A549 (cell line): Measurements from ENCODE around the gene RER1. TPM values are rescaled to one million over a fixed set of nuclear protein-coding genes. Genes with fewer than 3 reads are reported as not detected.

Experiments
- ATAC-seq, 2 experiments: fragments of 200-7000 bp in 1 of 2; fragments of >200 bp in 1 of 2; cut with Nextera tagmentation in 1 of 2; cut with Tn5 transposase in 1 of 2; 3 replicates each; pipeline versions ENCODE4 v1.8.0 to v1.9.1; 2018 to 2020; ENCODE audit warnings: mild to moderate bottlenecking in 1 of 2, moderate library complexity in 1 of 2
- CTCF ChIA-PET: fragments of 300-600 bp; sonication (Branson Sonifier 250); formaldehyde crosslinking; extraction: SDS; loops from one replicate; lab custom pipeline; 2021; ENCODE audit warnings: antibody characterized with exemption, inconsistent platforms; lab: Yijun Ruan, JAX
- POLR2A ChIA-PET: fragments of 350-600 bp; formaldehyde crosslinking; extraction: SDS; loops from one replicate; lab custom pipeline; 2021; ENCODE audit warnings: antibody characterized with exemption, inconsistent platforms; lab: Yijun Ruan, JAX
- DNase-seq, 2 experiments: peaks; one replicate each; pipeline versions ENCODE4 v3.0.0 to v3.0.0-alpha.2; 2011 to 2016; ENCODE audit warnings: low read depth in 1 of 2, low spot score in 1 of 2
- FAIRE-seq: peaks from 2 replicates; lab custom pipeline; 2011; peaks lifted over from hg19 to GRCh38; lab: Jason Lieb, UNC
- H3K27ac ChIP-seq, 2 experiments: fragments of >200 bp; sonication (Bioruptor Twin); formaldehyde crosslinking; 3 replicates each; pipeline ENCODE4 v1.5.1; 2016 to 2017
- H3K4me1 ChIP-seq: fragments of >200 bp; sonication (Bioruptor Twin); formaldehyde crosslinking; 3 replicates; pipeline ENCODE4 v1.6.1; 2016
- H3K4me2 ChIP-seq: fragments of >200 bp; sonication (Bioruptor Twin); formaldehyde crosslinking; 3 replicates; pipeline ENCODE4 v1.6.1; 2016
- H3K4me3 ChIP-seq: fragments of >200 bp; sonication (Bioruptor Twin); formaldehyde crosslinking; 3 replicates; pipeline ENCODE4 v1.5.1; 2016
- H3K9me3 ChIP-seq: fragments of >200 bp; sonication (Bioruptor Twin); formaldehyde crosslinking; 3 replicates; pipeline ENCODE4 v1.6.1; 2016
- BHLHE40 ChIP-seq: IDR thresholded peaks from 2 replicates; pipeline ENCODE4 v1.6.1; 2012; ENCODE audit warnings: low read depth, low read length, inconsistent platforms
- CBX8 ChIP-seq: fragments of 200-600 bp; sonication (generic); IDR thresholded peaks from 2 replicates; pipeline ENCODE4 v1.6.1; 2016
- CEBPB ChIP-seq, 2 experiments: fragments of >200 bp in 1 of 2; sonication (Bioruptor Twin) in 1 of 2; formaldehyde crosslinking in 1 of 2; IDR thresholded peaks; 2 replicates each; pipeline ENCODE4 v1.6.1; 2012 to 2016
- CHD2 ChIP-seq: fragments of 150-350 bp; IDR thresholded peaks from 2 replicates; pipeline ENCODE4 v1.6.1; 2014; ENCODE audit warnings: low read length; ENCODE audit not compliant: partially characterized antibody
- E2F6 ChIP-seq: IDR thresholded peaks from 2 replicates; pipeline ENCODE4 v1.6.1; 2012; ENCODE audit warnings: low read depth, borderline replicate concordance
- EHF ChIP-seq: fragments of 250-450 bp; sonication (Bioruptor Pico); IDR thresholded peaks from 2 replicates; pipeline ENCODE4 v1.5.0; 2020; ENCODE audit warnings: mild to moderate bottlenecking
- FOXS1 ChIP-seq: fragments of 250-450 bp; sonication (Bioruptor Pico); IDR thresholded peaks from 2 replicates; pipeline ENCODE4 v1.5.0; 2020; ENCODE audit warnings: mild to moderate bottlenecking, moderate library complexity
- GATA3 ChIP-seq: IDR thresholded peaks from 2 replicates; pipeline ENCODE4 v1.6.1; 2012; ENCODE audit warnings: borderline replicate concordance
- HES2 ChIP-seq: fragments of >200 bp; sonication (Bioruptor Twin); formaldehyde crosslinking; IDR thresholded peaks from 2 replicates; pipeline ENCODE4 v1.6.1; 2016
- HEYL ChIP-seq: fragments of 250-450 bp; sonication (Bioruptor Pico); IDR thresholded peaks from 2 replicates; pipeline ENCODE4 v1.8.0; 2021; ENCODE audit warnings: mild to moderate bottlenecking, moderate library complexity
- HOXA7 ChIP-seq: fragments of 250-450 bp; sonication (Bioruptor Pico); IDR thresholded peaks from 2 replicates; pipeline ENCODE4 v1.5.0; 2020; ENCODE audit warnings: mild to moderate bottlenecking, moderate library complexity
- MAZ ChIP-seq: fragments of 150-350 bp; IDR thresholded peaks from 2 replicates; pipeline ENCODE4 v1.6.1; 2014; ENCODE audit warnings: antibody characterized with exemption, low read depth, low read length, borderline replicate concordance
- NPAS2 ChIP-seq: fragments of 250-450 bp; sonication (Bioruptor Pico); IDR thresholded peaks from 2 replicates; pipeline ENCODE4 v1.8.0; 2022; ENCODE audit warnings: mild to moderate bottlenecking, moderate library complexity, borderline replicate concordance
- NR3C1 ChIP-seq: fragments of >200 bp; sonication (Bioruptor Twin); formaldehyde crosslinking; IDR thresholded peaks from 3 replicates; pipeline ENCODE4 v1.6.1; 2017
- POLR2A ChIP-seq: IDR thresholded peaks from 2 replicates; pipeline ENCODE4 v1.6.1; 2012; ENCODE audit warnings: mild to moderate bottlenecking, low read length
- RARB ChIP-seq: fragments of 250-450 bp; sonication (Bioruptor Pico); IDR thresholded peaks from 2 replicates; pipeline ENCODE4 v1.8.0; 2021; ENCODE audit warnings: mild to moderate bottlenecking, moderate library complexity
- RFX5 ChIP-seq: fragments of 450-650 bp; IDR thresholded peaks from 2 replicates; pipeline ENCODE4 v1.7.1; 2014; ENCODE audit warnings: antibody characterized with exemption, mild to moderate bottlenecking, moderate library complexity
- RNF2 ChIP-seq: fragments of 200-600 bp; sonication (generic); IDR thresholded peaks from 2 replicates; pipeline ENCODE4 v1.6.1; 2016; ENCODE audit warnings: low read depth, mild to moderate bottlenecking, antibody characterized with exemption, moderate library complexity, borderline replicate concordance
- SMC3 ChIP-seq: fragments of >200 bp; sonication (Bioruptor Twin); formaldehyde crosslinking; IDR thresholded peaks from 3 replicates; pipeline ENCODE4 v1.6.1; 2018; ENCODE audit warnings: inconsistent platforms
- TP53 ChIP-seq: fragments of 250-450 bp; sonication (Bioruptor Pico); IDR thresholded peaks from 2 replicates; pipeline ENCODE4 v1.5.0; 2021; ENCODE audit warnings: mild to moderate bottlenecking, moderate library complexity
- ZFP36 ChIP-seq: fragments of 450-650 bp; IDR thresholded peaks from 2 replicates; pipeline ENCODE4 v1.6.1; 2014; ENCODE audit warnings: borderline replicate concordance; ENCODE audit not compliant: partially characterized antibody
- ZNF302 ChIP-seq: fragments of 250-450 bp; sonication (Bioruptor Pico); IDR thresholded peaks from 2 replicates; pipeline ENCODE4 v1.9.0; 2021; ENCODE audit warnings: inconsistent platforms, mild to moderate bottlenecking, moderate library complexity
- WGBS: methylation state at CpG from one replicate; pipeline ENCODE4 v1.1.6; 2017; ENCODE audit errors: missing lambda C conversion rate; 5-methylcytosine and 5-hydroxymethylcytosine counted together
- polyA plus RNA-seq, 4 experiments: library from polyadenylated mRNA; depleted of rRNA in 3 of 4; stranded (reverse); fragments of >200 nt; fragmentation: RNase III in 1 of 4; extraction: RNeasy Plus Mini Kit Qiagen cat#74134 plus additional on column Dnase treatment in 1 of 4; gene quantifications; 2 replicates in 3 of 4; 3 replicates in 1 of 4; pipeline ENCODE4 v1.2.3, GENCODE V29; 2011 to 2017

The RER1 gene
- polyA plus RNA-seq, 2 of the 4 experiments (the other 2 are of a cell fraction), result 72.3 to 213 TPM

- TF ChIP-seq RARB (CRISPR knock-in tag), result no peak
- no peak for TF ChIP-seq ZFP36
These were observed 6.6 kb upstream of the RER1 start (continued) for GRCh38 chr1:2384941-2385481.

DNA sequence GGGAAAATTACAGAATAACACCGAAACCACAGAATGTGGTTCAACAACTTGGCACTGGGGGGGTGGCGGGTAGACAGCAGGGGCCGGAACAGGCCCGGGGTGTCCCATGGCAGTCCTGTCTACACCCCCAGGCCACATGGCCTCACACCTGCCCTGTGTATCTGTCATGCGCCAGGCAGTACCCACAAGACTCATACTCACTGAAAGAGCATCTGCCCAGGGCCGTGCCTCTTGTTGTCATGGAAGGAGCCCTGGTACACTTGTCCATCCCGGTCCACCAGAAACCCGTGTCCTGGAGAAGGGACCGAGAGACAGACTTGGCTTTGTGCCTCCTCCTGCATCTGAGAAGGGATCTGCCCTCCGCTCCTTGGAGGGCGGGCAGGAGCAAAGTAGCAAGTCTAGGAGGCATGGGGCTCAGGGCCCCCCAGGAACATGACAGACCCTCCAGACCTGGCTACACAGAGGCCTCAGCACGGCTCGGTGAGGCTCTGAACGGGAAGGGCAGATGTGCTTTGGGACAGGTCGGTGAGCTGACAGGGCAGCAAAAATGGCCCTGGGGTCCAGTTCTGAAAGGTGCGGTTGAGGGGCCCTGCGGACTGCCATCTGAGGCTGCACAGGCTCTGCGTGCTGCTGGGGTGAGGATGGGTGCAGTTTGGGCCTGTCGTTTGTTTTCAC lies 5.9 kb upstream of the RER1 start:
- H3K27ac ChIP-seq, result no peak overlapping the region
- H3K4me3 ChIP-seq, result no peak overlapping the region
- H3K4me2 ChIP-seq, result no peak overlapping the region
- peaks cover 7% of the 10 kb centered on the region; the same call in 2 of the 3 replicates for H3K4me1 ChIP-seq
- ChIA-PET POLR2A (no interaction called here), CTCF (interaction anchor here (0.5 to 16.3 kb wide), 2 partner anchors 29 to 186 kb away, joined by 3 to 267 read pairs; partner anchors contain the start of gene FAAP20)
- DNase-seq, result no peak
- no peak for TF ChIP-seq E2F6
- TF ChIP-seq ZNF302, result no peak
- TF ChIP-seq EHF (CRISPR knock-in tag), result no peak
- no peak for TF ChIP-seq SMC3
- TF ChIP-seq NPAS2 (CRISPR knock-in tag), result no peak
- no peak for TF ChIP-seq MAZ
- no peak for TF ChIP-seq RARB (CRISPR knock-in tag)
- TF ChIP-seq RFX5, result no peak
- TF ChIP-seq RNF2, result no peak
- TF ChIP-seq HOXA7 (CRISPR knock-in tag), result no peak
- TF ChIP-seq FOXS1, result no peak
- no peak for TF ChIP-seq CBX8
- no peak for TF ChIP-seq CEBPB (IDR thresholded peaks at IDR 0.05)
- TF ChIP-seq BHLHE40, result no peak
- no peak for TF ChIP-seq HEYL (CRISPR knock-in tag)
- no peaks in the 10 kb centered on the region for H3K9me3 ChIP-seq
- no peak for FAIRE-seq
- no peak for ATAC-seq
- 94% methylated on average over 13 of the region's 19 CpGs for WGBS

- FAIRE-seq, result no peak
- WGBS, result 96% methylated on average over 14 of the region's 30 CpGs
- H3K27ac ChIP-seq, result no peak overlapping the region
- peaks cover 7% of the 10 kb centered on the region; the same call in 2 of the 3 replicates for H3K4me1 ChIP-seq
- TF ChIP-seq HES2 (no peak), RNF2 (no peak), TP53 (CRISPR knock-in tag) (no peak), GATA3 (no peak), POLR2A (no peak), HEYL (CRISPR knock-in tag) (no peak), HOXA7 (CRISPR knock-in tag) (no peak), CEBPB (IDR thresholded peaks at IDR 0.05) (no peak), NR3C1 (no peak), CHD2 (no peak)
- TF ChIP-seq, all 56 proteins: peak for 0
- no peak for DNase-seq
- POLR2A ChIA-PET, result no interaction called here
- CTCF ChIA-PET, result interaction anchor here (16.3 kb wide), 1 partner anchor 187 kb away, joined by 267 read pairs; the partner anchor contains the start of gene FAAP20
- Histone ChIP-seq H3K9me3 (no peaks in the 10 kb centered on the region), H3K4me3 (no peak overlapping the region), H3K4me2 (no peak overlapping the region)
- no peak for ATAC-seq
These were observed 4.7 kb upstream of the RER1 start for GRCh38 chr1:2386636-2387611.
